ENCODE data around the gene CLEC2B. TPM values are rescaled to one million over a fixed set of nuclear protein-coding genes. Genes with fewer than 3 reads are reported as not detected.

The CLEC2B gene
- total and polyA plus RNA-seq, 8 donors: 0.65 to 6.3 (median 1.6) TPM

- H3K27me3 ChIP-seq: no peaks in the 10 kb centered on the region
- no peak for TF ChIP-seq CTCF (IDR thresholded peaks at IDR 0.05)
- ATAC-seq (no peak), DNase-seq (no peak), FAIRE-seq (peak; percentile 5)
- no peak overlapping the region for H3K4me3 ChIP-seq
- intact Hi-C loops (cut with DNase I): loop anchor here in 1 of 3 donors (10.0 kb wide), 1 partner anchor 85 kb away; no protein-coding TSS in a partner anchor
- H3K36me3 ChIP-seq: no peaks in the 10 kb centered on the region
- no peak overlapping the region for H3K27ac ChIP-seq
- H3K4me1 ChIP-seq: no peaks in the 10 kb centered on the region
- WGBS, 2 donors: 50 to 60% methylated on average over 5 of the region's 5 CpGs
- H3K9me3 ChIP-seq: no peaks in the 10 kb centered on the region
Observed at GRCh38 chr12:9829982-9830381, 39.2 kb downstream of the CLEC2B start.

GRCh38 chr12:9829483-9829882, 39.7 kb downstream of the CLEC2B start:
- H3K9me3 ChIP-seq: no peaks in the 10 kb centered on the region
- H3K27me3 ChIP-seq: no peaks in the 10 kb centered on the region
- H3K4me3 ChIP-seq: no peak overlapping the region
- no peak overlapping the region for H3K27ac ChIP-seq
- ATAC-seq (no peak), DNase-seq (no peak), FAIRE-seq (no peak)
- no peaks in the 10 kb centered on the region for H3K36me3 ChIP-seq
- TF ChIP-seq CTCF (IDR thresholded peaks at IDR 0.05): no peak
- H3K4me1 ChIP-seq: no peaks in the 10 kb centered on the region
- 67 to 87% methylated on average over 3 of the region's 3 CpGs for WGBS, 2 donors
- intact Hi-C loops (cut with DNase I): loop anchor here in 1 of 3 donors (10.0 kb wide), 1 partner anchor 85 kb away; no protein-coding TSS in a partner anchor

- FAIRE-seq: no peak
- H3K27ac ChIP-seq: no peak within 1 kb of the TSS
- DNase-seq: no peak
- H3K27me3 ChIP-seq: no peaks in the 10 kb centered on the region
- no peaks in the 10 kb centered on the region for H3K9me3 ChIP-seq
- no peaks in the 10 kb centered on the region for H3K4me1 ChIP-seq
- no peaks in the 10 kb centered on the region for H3K36me3 ChIP-seq
- intact Hi-C loops (cut with DNase I): loop anchor here in 1 of 3 donors (10.0 kb wide), 1 partner anchor 87 kb away; no protein-coding TSS in a partner anchor
- WGBS, 2 donors: 70 to 86% methylated on average over 3 of the region's 3 CpGs
- ATAC-seq: no peak
- no peak for TF ChIP-seq CTCF (IDR thresholded peaks at IDR 0.05)
- no peak within 1 kb of the TSS for H3K4me3 ChIP-seq
Observed at GRCh38 chr12:9827209-9827888, 41.8 kb downstream of the CLEC2B start, which contains the start of gene KLRF1. Gene KLRF1 (plus strand): TSS chr12:9827481. CDS start chr12:9827545, 64 bp downstream.

GRCh38 chr12:9820281-9820930, 48.7 kb downstream of the CLEC2B start:
- WGBS, 2 donors: 75 to 85% methylated on average over 9 of the region's 9 CpGs
- no peak overlapping the region for H3K27ac ChIP-seq
- no peak for DNase-seq
- H3K9me3 ChIP-seq: no peaks in the 10 kb centered on the region
- no peak for FAIRE-seq
- no peak overlapping the region for H3K4me3 ChIP-seq
- no peaks in the 10 kb centered on the region for H3K27me3 ChIP-seq
- intact Hi-C loops (cut with DNase I): loop anchor here in 1 of 3 donors (10.0 kb wide), 1 partner anchor 94 kb away; no protein-coding TSS in a partner anchor
- no peak for TF ChIP-seq CTCF (IDR thresholded peaks at IDR 0.05)
- no peaks in the 10 kb centered on the region for H3K36me3 ChIP-seq
- ATAC-seq: no peak
- H3K4me1 ChIP-seq: no peaks in the 10 kb centered on the region
